MCF 10A (cell line): ENCODE results near the gene RPL27A. TPM values are rescaled to one million over a fixed set of nuclear protein-coding genes. Genes with fewer than 3 reads are reported as not detected.
A peak's percentile ranks its signal among the peaks of the same experiment; 100 is the strongest.

Experiments used
- BruUV-seq: library from RNA; stranded (reverse); fragments of 400-500 nt; replicated peaks from 2 replicates; lab custom pipeline; 2021; lab: Mats Ljungman, UMichigan
- CTCF ChIA-PET: fragments of 300-600 bp; sonication (Branson Sonifier 250); formaldehyde crosslinking; extraction: SDS; loops from one replicate; lab custom pipeline; 2021; ENCODE audit warnings: antibody characterized with exemption, inconsistent platforms; lab: Yijun Ruan, JAX
- POLR2A ChIA-PET: fragments of 300-600, 350-650 bp; sonication (Branson Sonifier 250); formaldehyde crosslinking; extraction: SDS; loops from one replicate; lab custom pipeline; 2020; ENCODE audit warnings: antibody characterized with exemption, inconsistent platforms; lab: Yijun Ruan, JAX
- DNase-seq: peaks from one replicate; pipeline ENCODE4 v3.0.0-alpha.2; 2018; ENCODE audit not compliant: unreplicated experiment
- H3K27ac Mint-ChIP-seq: one replicate; pipeline ENCODE4 v1.8.0; 2022; ENCODE audit warnings: mild to moderate bottlenecking, low read depth, mixed read lengths; ENCODE audit not compliant: unreplicated experiment
- H3K27me3 Mint-ChIP-seq: one replicate; pipeline ENCODE4 v1.8.0; 2022; ENCODE audit warnings: mixed read lengths; ENCODE audit not compliant: insufficient read depth, unreplicated experiment
- H3K36me3 Mint-ChIP-seq: one replicate; pipeline ENCODE4 v1.8.0; 2022; ENCODE audit warnings: mild to moderate bottlenecking, moderate library complexity, mixed read lengths; ENCODE audit not compliant: insufficient read depth, unreplicated experiment
- H3K4me1 Mint-ChIP-seq: one replicate; pipeline ENCODE4 v1.8.0; 2022; ENCODE audit warnings: mixed read lengths; ENCODE audit not compliant: insufficient read depth, unreplicated experiment
- H3K4me3 Mint-ChIP-seq: one replicate; pipeline ENCODE4 v1.8.0; 2022; ENCODE audit warnings: mild to moderate bottlenecking, moderate library complexity, mixed read lengths; ENCODE audit not compliant: unreplicated experiment
- H3K9me3 Mint-ChIP-seq: one replicate; pipeline ENCODE4 v1.8.0; 2022; ENCODE audit warnings: mixed read lengths; ENCODE audit not compliant: unreplicated experiment
- intact Hi-C: fragments of 100-400 bp; cut with micrococcal nuclease; formaldehyde crosslinking; loops from 2 replicates; pipeline ENCODE4 v1.14.1; 2022
- total RNA-seq: library from RNA; stranded (reverse); gene quantifications from 2 replicates; pipeline ENCODE4 v1.2.3, GENCODE V29; 2022
- TF ChIP-seq, protein P1 (sequence below): fragments of 200-600 bp; IDR thresholded peaks from one replicate; pipeline ENCODE4 v1.8.0; 2022; ENCODE audit warnings: antibody characterized with exemption, mild to moderate bottlenecking; ENCODE audit not compliant: unreplicated experiment

RPL27A gene
- total RNA-seq, 1 experiment from 2014 or later = 1,377 TPM

DNA sequence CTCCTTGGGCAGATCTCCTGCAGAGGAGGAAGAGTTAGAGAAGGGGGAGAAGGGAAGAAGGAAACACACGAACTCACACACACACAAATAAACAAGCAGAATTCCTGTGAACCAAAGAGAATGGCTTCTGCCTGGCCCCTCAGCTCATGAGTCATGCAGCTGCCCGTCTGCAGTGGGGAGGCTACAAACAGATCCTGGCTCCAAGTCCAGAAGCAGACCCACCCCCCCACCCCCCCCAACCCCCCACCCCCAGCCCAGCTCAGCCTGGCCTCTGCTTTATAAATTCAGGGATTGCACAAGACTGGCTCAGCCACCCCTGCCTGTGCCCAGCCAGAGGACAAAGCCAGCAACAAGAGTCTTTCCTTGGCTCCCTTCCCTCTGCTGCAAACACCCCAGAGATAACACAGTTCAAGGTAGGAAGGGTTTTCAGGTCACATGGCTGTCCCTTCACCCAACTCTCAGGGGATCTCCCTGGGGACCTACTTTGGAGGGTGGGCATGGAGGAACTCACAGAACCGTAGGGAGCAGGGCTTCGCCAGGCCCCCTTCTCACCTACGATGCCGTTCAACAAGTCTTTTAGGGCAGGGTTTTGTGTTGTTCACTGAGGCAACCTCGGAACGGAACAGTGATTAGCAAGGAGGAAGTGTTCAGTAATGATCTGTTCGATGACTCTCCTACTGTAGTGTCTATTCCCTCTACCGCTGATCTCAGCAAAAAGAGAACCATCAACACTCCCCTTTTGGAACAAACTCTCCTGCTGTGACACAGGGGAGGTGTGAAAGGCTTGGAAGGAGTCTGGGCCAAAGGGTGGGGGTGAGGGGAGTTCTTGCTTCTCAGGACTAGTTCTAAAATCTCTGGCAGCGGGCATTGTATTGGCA lies 35.5 kb downstream of the RPL27A start:
- Mint-ChIP-seq H3K9me3 (no peaks in the 10 kb centered on the region), H3K4me3 (peak overlapping the region; percentile 15), H3K36me3 (peaks cover 26% of the 10 kb centered on the region), H3K4me1 (peaks cover 43% of the 10 kb centered on the region), H3K27me3 (no peaks in the 10 kb centered on the region), H3K27ac (peak overlapping the region; percentile 71)
- TF ChIP-seq, protein P1, sequence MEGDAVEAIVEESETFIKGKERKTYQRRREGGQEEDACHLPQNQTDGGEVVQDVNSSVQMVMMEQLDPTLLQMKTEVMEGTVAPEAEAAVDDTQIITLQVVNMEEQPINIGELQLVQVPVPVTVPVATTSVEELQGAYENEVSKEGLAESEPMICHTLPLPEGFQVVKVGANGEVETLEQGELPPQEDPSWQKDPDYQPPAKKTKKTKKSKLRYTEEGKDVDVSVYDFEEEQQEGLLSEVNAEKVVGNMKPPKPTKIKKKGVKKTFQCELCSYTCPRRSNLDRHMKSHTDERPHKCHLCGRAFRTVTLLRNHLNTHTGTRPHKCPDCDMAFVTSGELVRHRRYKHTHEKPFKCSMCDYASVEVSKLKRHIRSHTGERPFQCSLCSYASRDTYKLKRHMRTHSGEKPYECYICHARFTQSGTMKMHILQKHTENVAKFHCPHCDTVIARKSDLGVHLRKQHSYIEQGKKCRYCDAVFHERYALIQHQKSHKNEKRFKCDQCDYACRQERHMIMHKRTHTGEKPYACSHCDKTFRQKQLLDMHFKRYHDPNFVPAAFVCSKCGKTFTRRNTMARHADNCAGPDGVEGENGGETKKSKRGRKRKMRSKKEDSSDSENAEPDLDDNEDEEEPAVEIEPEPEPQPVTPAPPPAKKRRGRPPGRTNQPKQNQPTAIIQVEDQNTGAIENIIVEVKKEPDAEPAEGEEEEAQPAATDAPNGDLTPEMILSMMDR = no peak
- DNase-seq = peak; percentile 78
- POLR2A ChIA-PET = interaction anchor here (0.6 to 2.1 kb wide), 7 partner anchors 27 to 501 kb away, joined by 3 to 19 read pairs (median 3); a partner anchor contains a TSS
- no TSS peak for BruUV-seq
- intact Hi-C loops = loop anchor here (2.0 kb wide), 1 partner anchor 49 kb away; no protein-coding TSS in a partner anchor
- CTCF ChIA-PET = interaction anchor here (0.9 to 1.8 kb wide), 3 partner anchors 22 to 242 kb away, joined by 3 to 7 read pairs (median 3); no protein-coding TSS in a partner anchor

DNA sequence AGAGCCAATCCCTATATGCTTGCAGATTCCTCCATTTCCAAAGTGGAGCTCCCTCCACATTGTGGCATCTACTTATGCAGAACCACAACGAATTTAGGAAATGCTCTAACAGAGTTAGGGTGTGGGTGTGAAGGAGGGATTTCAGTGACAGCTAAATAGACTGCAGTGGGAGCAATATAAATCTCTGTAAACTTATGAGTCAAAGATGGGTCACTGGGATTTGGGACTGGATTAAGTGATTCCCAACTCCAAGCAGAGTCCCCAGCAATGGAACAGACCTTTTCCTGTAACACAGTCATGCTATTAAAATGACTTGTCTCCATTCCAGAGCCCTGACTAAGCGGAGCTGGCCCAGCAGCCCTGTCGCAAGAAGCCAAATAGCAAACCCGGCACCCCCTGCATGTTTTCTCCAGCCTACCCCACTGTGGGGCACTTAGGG lies 36.6 kb downstream of the RPL27A start:
- ChIA-PET CTCF (interaction anchor here (0.9 to 1.0 kb wide), 2 partner anchors 25 to 88 kb away, joined by 3 to 4 read pairs; no protein-coding TSS in a partner anchor), POLR2A (interaction anchor here (0.6 to 2.4 kb wide), 14 partner anchors 10 to 985 kb away, joined by 3 to 19 read pairs (median 3); partner anchors contain the start of genes RPL27A and TRIM66)
- intact Hi-C loops = loop anchor here (2.0 kb wide), 1 partner anchor 48 kb away; no protein-coding TSS in a partner anchor
- peak overlapping the region; percentile 71 for H3K27ac Mint-ChIP-seq
- peaks cover 43% of the 10 kb centered on the region for H3K4me1 Mint-ChIP-seq
- H3K27me3 Mint-ChIP-seq = no peaks in the 10 kb centered on the region
- H3K36me3 Mint-ChIP-seq = peaks cover 17% of the 10 kb centered on the region
- DNase-seq = peak; percentile 88
- TF ChIP-seq, protein P1 = no peak
- H3K4me3 Mint-ChIP-seq = peak overlapping the region; percentile 33
- H3K9me3 Mint-ChIP-seq = no peaks in the 10 kb centered on the region
- BruUV-seq = no TSS peak

DNA sequence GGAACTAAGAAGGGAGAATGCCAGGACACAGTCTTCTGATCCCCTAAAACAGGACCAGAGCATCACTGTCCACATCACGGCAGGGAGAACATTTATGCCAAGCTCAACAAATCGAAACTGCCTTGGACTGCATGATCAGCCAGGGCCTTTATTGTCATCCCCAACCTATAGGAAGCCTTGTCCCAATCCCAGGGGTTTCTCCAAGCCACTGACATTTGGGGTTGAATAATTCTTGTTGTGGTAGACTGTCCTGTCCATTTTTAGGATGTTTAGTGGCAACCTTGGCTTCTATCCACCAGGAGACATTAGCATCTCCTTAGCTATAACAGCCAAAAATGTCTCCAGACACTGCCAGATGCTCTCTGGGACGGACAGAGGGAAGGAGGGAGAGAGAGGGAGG lies 37.1 kb downstream of the RPL27A start:
- H3K27me3 Mint-ChIP-seq = no peaks in the 10 kb centered on the region
- H3K9me3 Mint-ChIP-seq = no peaks in the 10 kb centered on the region
- peaks cover 12% of the 10 kb centered on the region for H3K36me3 Mint-ChIP-seq
- POLR2A ChIA-PET = interaction anchor here (0.6 to 2.4 kb wide), 12 partner anchors 9 to 192 kb away, joined by 3 to 19 read pairs (median 3); partner anchors contain the start of genes RPL27A and TRIM66
- H3K27ac Mint-ChIP-seq = peak overlapping the region; percentile 71
- intact Hi-C loops = loop anchor here (2.0 kb wide), 1 partner anchor 47 kb away; no protein-coding TSS in a partner anchor
- BruUV-seq = no TSS peak
- H3K4me1 Mint-ChIP-seq = peaks cover 43% of the 10 kb centered on the region
- peak overlapping the region; percentile 33 for H3K4me3 Mint-ChIP-seq
- DNase-seq = no peak
- CTCF ChIA-PET = interaction anchor here (1.0 to 1.3 kb wide), 2 partner anchors 88 to 240 kb away, joined by 4 to 5 read pairs; no protein-coding TSS in a partner anchor
- TF ChIP-seq, protein P1 = no peak
